CD4-positive, alpha-beta T cell treated with Interleukin-6 at 100 ng/mL for 8 hours (primary cell): ENCODE measurements around the gene TRIM51G.
"Not testable (repeated sequence)": the region's sequence is repeated elsewhere in the genome, so short reads cannot be mapped to it uniquely, and the experiment has no call there.

ENCODE experiments used
- DNase-seq: peaks from one replicate; pipeline ENCODE4 v3.0.0-alpha.2; 2020; ENCODE audit warnings: mixed read lengths, low spot score

TRIM51G gene, protein sequence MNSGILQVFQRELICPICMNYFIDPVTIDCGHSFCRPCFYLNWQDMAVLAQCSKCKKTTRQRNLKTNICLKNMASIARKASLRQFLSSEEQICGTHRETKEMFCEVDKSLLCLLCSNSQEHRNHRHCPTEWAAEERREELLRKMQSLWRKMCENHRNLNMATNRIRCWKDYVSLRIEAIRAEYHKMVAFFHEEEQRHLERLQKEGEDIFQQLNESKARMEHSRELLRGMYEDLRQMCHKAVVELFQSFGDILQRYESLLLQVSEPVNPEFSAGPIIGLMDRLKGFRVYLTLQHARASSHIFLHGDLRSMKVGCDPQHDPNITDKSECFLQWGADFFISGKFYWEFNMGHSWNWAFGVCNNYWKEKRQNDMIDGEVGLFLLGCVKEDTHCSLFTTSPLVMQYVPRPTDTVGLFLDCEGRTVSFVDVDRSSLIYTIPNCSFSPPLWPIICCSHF

GRCh38 chr11:48983785-48984184 lies at the start of gene TRIM51G:
Gene TRIM51G (minus strand): TSS chr11:48983885. CDS start chr11:48981695, 2,190 bp downstream.
- not testable (repeated sequence) for DNase-seq

DNA sequence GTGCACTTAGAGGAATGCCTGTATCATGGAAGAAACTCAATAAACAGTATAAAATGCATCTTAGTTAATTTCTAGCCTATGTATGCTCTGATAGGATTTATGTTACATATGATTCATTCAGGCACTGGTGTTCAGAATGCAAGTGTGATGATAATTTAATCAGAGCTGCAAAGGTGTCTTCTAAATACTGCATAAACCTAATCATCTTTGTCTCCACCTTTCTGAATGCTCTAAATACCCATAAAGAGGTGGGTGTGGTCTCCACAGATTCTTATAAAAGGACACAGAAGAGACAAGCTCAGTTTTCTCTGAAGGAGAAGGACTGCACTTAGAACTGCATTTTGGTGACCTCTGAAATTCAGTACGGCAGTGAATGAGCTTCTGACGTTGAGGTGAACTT lies 44.8 kb upstream of the TRIM51G start, which contains the start of gene TRIM49B:
Gene TRIM49B (plus strand): TSS at position 301 of the 400 bp plus-strand sequence. CDS start 2,777 bp downstream, outside the sequence.
- not testable (repeated sequence) for DNase-seq

- DNase-seq: not testable (repeated sequence)
These were observed 15.1 kb downstream of the TRIM51G start for GRCh38 chr11:48968592-48968991.

DNA sequence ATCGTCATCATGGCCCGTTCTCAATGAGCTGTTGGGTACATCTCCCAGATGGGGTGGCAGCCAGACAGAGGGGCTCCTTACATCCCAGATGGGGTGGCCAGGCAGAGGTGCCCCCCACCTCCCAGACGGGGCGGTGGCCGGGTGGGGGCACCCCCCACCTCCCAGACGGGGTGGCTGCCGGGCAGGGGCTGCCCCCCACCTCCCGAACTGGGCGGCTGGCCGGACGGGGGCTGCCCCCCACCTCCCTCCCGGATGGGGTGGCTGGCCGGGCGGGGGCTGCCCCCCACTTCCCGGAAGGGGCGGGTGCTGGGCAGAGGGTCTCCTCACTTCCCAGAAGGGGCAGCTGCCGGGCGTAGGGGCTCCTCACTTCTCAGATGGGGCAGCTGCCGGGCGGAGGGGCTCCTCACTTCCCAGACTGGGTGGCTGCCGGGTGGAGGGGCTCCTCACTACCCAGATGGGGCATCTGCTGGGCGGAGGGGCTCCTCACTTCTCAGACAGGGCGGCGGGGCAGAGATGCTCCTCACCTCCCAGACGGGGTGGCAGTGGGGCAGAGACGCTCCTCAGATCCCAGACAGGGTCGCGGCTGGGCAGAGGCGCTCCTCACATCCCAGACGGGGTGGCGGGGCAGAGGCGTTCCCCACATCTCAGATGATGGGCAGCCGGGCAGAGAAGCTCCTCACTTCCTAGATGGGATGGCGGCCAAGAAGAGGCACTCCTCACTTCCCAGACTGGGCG lies 28.2 kb downstream of the TRIM51G start:
- not testable (repeated sequence) for DNase-seq

DNA sequence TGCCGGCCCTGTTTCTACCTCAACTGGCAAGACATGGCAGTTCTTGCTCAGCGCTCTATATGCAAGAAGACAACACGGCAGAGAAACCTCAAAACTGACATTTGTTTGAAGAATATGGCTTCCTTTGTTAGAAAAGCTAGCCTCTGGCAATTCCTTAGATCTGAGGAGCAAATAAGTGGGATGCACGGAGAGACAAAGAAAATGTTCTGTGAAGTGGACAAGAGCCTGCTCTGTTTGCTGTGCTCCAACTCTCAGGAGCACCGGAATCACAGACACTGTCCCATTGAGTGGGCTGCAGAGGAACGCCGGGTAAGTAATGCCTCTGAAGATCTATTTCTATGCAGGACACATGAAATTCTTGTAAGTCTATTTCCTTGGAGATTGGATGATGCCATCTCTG lies 37.9 kb downstream of the TRIM51G start:
- DNase-seq: not testable (repeated sequence)
